Upper lobe of left lung (tissue), 6 donors: ENCODE measurements around the gene PHKB. TPM values are rescaled to one million over a fixed set of nuclear protein-coding genes. Genes with fewer than 3 reads are reported as not detected.

Source experiments
- ATAC-seq, 2 donors: fragments of 200-7000 bp; cut with Tn5 transposase; one replicate each; pipeline ENCODE4 v1.9.1; 2022; ENCODE audit warnings: mild to moderate bottlenecking in 2 of 2, moderate library complexity in 2 of 2; ENCODE audit not compliant: low FRiP score in 2 of 2
- DNase-seq, 2 donors: peaks; one replicate each; pipeline ENCODE4 v3.0.0-alpha.2; 2019 to 2020
- H3K27ac ChIP-seq, 4 donors: fragments of 200-600 bp; sonication (generic); one replicate each; pipeline ENCODE4 v1.5.1; 2016 to 2019
- H3K27me3 ChIP-seq, 4 donors: fragments of 200-600 bp; sonication (generic); one replicate each; pipeline ENCODE4 v1.5.1; 2017 to 2019
- H3K36me3 ChIP-seq, 4 donors: fragments of 200-600 bp; sonication (generic); one replicate each; pipeline ENCODE4 v1.5.1; 2016 to 2019
- H3K4me1 ChIP-seq, 4 donors: fragments of 200-600 bp; sonication (generic); one replicate each; pipeline ENCODE4 v1.5.1; 2018 to 2019
- H3K4me3 ChIP-seq, 4 donors: fragments of 200-600 bp; sonication (generic); one replicate each; pipeline ENCODE4 v1.5.1; 2017 to 2019; ENCODE audit warnings: mild to moderate bottlenecking in 2 of 4, moderate library complexity in 1 of 4
- H3K9me3 ChIP-seq, 4 donors: fragments of 200-600 bp; sonication (generic); one replicate each; pipeline ENCODE4 v1.5.1; 2018 to 2019
- EP300 ChIP-seq, 4 donors: sonication (generic); formaldehyde crosslinking; IDR thresholded peaks; one replicate each; pipeline ENCODE4 v1.5.1; 2017; ENCODE audit warnings: antibody characterized with exemption in 4 of 4, control low read depth in 2 of 4
- POLR2A ChIP-seq, 4 donors: fragments of 450-650 bp; IDR thresholded peaks; one replicate each; pipeline ENCODE4 v1.5.1; 2016 to 2017; ENCODE audit warnings: antibody characterized with exemption in 4 of 4, mild to moderate bottlenecking in 2 of 4
- POLR2AphosphoS5 ChIP-seq, 2 donors: sonication (generic); formaldehyde crosslinking; IDR thresholded peaks; one replicate each; pipeline ENCODE4 v1.5.1; 2017; ENCODE audit warnings: antibody characterized with exemption in 2 of 2
- WGBS, 2 donors: methylation state at CpG; one replicate each; pipeline ENCODE4 v1.1.5; 2017 to 2018; 5-methylcytosine and 5-hydroxymethylcytosine counted together
- total RNA-seq, 6 donors: library from RNA; depleted of rRNA in 4 of 6; stranded (reverse); fragments of >200 nt in 4 of 6; gene quantifications; one replicate each; pipeline versions ENCODE4 v1.1.0 to v1.2.1, GENCODE V29; 2016 to 2021
- TF ChIP-seq, protein P1 (sequence below), 6 experiments: fragments of 450-650 bp in 4 of 6; fragments of 200-600 bp in 2 of 6; sonication (generic) in 2 of 6; IDR thresholded peaks; one replicate each; pipeline ENCODE4 v1.5.1; 2016 to 2019; ENCODE audit warnings: antibody characterized with exemption in 6 of 6
- donor health status: DM: no; HTN: no; CAD: no; lungs with moderate emphysema.
- donor health status: DM: no; HTN: yes; CAD: no; lungs with severe emphysema.

The PHKB gene
- total RNA-seq, 6 donors from 2014 or later = 63.0 to 135 (median 78.5) TPM

DNA sequence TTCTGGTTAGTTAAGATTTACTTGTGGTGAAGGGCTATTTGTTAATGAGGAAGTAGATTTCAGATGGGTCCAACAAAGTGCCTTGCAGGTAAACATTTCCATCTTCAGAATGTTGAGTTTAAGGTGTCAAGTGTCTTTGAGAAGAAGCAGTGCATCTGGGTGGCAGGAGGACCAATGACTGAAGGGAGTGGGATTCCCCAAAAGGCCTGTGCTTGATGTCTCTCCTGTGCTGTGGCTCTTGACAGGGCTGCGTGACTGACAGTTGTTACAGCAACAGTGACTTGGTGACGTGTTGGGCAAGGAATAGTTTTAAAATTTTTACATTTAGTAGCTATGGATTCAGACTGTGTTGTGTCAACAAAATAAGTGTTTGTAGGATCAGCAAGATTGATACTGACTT, 149.9 kb downstream of the PHKB start:
- no peak for ATAC-seq

GRCh38 chr16:47611848-47612493, 150.8 kb downstream of the PHKB start:
- Histone ChIP-seq H3K4me3 (no peak overlapping the region), H3K27ac (no peak overlapping the region), H3K4me1 (no peaks in the 10 kb centered on the region), H3K36me3 (peaks cover 0 to 11% (median 6%) of the 10 kb centered on the region in 4 donors), H3K27me3 (no peaks in the 10 kb centered on the region), H3K9me3 (no peaks in the 10 kb centered on the region)
- no peak for DNase-seq
- TF ChIP-seq EP300 (IDR thresholded peaks at IDR 0.05) = no peak
- TF ChIP-seq POLR2AphosphoS5 (IDR thresholded peaks at IDR 0.05) = no peak
- no peak for TF ChIP-seq POLR2A (IDR thresholded peaks at IDR 0.05)
- TF ChIP-seq, protein P1, sequence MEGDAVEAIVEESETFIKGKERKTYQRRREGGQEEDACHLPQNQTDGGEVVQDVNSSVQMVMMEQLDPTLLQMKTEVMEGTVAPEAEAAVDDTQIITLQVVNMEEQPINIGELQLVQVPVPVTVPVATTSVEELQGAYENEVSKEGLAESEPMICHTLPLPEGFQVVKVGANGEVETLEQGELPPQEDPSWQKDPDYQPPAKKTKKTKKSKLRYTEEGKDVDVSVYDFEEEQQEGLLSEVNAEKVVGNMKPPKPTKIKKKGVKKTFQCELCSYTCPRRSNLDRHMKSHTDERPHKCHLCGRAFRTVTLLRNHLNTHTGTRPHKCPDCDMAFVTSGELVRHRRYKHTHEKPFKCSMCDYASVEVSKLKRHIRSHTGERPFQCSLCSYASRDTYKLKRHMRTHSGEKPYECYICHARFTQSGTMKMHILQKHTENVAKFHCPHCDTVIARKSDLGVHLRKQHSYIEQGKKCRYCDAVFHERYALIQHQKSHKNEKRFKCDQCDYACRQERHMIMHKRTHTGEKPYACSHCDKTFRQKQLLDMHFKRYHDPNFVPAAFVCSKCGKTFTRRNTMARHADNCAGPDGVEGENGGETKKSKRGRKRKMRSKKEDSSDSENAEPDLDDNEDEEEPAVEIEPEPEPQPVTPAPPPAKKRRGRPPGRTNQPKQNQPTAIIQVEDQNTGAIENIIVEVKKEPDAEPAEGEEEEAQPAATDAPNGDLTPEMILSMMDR (IDR thresholded peaks at IDR 0.05) = no peak
- no peak for ATAC-seq
- WGBS, 2 donors = 99% methylated on average over 4 of the region's 4 CpGs

More for the DNA sequence above, 149.9 kb downstream of the PHKB start:
- DNase-seq = no peak
- TF ChIP-seq POLR2A (IDR thresholded peaks at IDR 0.05) = no peak
- H3K4me3 ChIP-seq = no peak overlapping the region
- H3K9me3 ChIP-seq = no peaks in the 10 kb centered on the region
- WGBS, 2 donors = 76 to 97% methylated on average over 2 of the region's 2 CpGs
- no peaks in the 10 kb centered on the region for H3K4me1 ChIP-seq
- no peaks in the 10 kb centered on the region for H3K27me3 ChIP-seq
- H3K27ac ChIP-seq = no peak overlapping the region
- H3K36me3 ChIP-seq = peaks cover 0 to 15% (median 8%) of the 10 kb centered on the region in 4 donors

DNA sequence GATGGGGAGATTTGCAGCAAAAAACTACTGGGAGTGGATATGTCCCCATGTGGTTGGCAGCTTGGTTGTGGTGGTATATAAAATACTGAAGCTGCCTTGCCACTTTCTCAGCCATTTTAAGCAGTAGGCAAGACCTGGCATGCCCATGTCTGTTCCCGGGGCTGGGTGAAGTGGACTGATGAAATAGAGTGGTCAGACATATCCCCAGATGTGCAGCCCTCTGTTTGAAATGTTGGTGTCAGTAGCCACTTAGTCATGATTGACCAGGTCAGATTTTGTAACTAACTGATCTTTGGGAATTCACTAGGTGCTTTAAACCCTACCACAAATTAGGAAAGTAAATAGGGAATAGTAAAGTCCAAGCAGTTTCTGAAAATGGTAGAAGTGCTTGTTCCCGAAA, 151.6 kb downstream of the PHKB start:
- H3K27ac ChIP-seq = no peak overlapping the region
- WGBS, 2 donors = 84 to 97% methylated on average over 2 of the region's 2 CpGs
- ATAC-seq = no peak
- H3K4me3 ChIP-seq = no peak overlapping the region
- H3K4me1 ChIP-seq = no peaks in the 10 kb centered on the region
- no peaks in the 10 kb centered on the region for H3K27me3 ChIP-seq
- DNase-seq = no peak
- H3K9me3 ChIP-seq = no peaks in the 10 kb centered on the region
- TF ChIP-seq POLR2A (IDR thresholded peaks at IDR 0.05) (no peak), EP300 (IDR thresholded peaks at IDR 0.05) (no peak), POLR2AphosphoS5 (IDR thresholded peaks at IDR 0.05) (no peak)
- TF ChIP-seq, protein P1 (IDR thresholded peaks at IDR 0.05) = no peak
- peaks cover 0 to 11% (median 6%) of the 10 kb centered on the region in 4 donors for H3K36me3 ChIP-seq

GRCh38 chr16:47613251-47613650, 152.1 kb downstream of the PHKB start:
- H3K4me1 ChIP-seq = no peaks in the 10 kb centered on the region
- WGBS, 2 donors = 56 to 80% methylated on average over 1 of the region's 1 CpG
- DNase-seq = no peak
- no peaks in the 10 kb centered on the region for H3K27me3 ChIP-seq
- H3K36me3 ChIP-seq = peaks cover 0 to 11% (median 6%) of the 10 kb centered on the region in 4 donors
- TF ChIP-seq POLR2A (IDR thresholded peaks at IDR 0.05) = no peak
- no peak for TF ChIP-seq EP300 (IDR thresholded peaks at IDR 0.05)
- TF ChIP-seq POLR2AphosphoS5 (IDR thresholded peaks at IDR 0.05) = no peak
- TF ChIP-seq, protein P1 (IDR thresholded peaks at IDR 0.05) = no peak
- H3K4me3 ChIP-seq = no peak overlapping the region
- no peak for ATAC-seq
- no peaks in the 10 kb centered on the region for H3K9me3 ChIP-seq
- no peak overlapping the region for H3K27ac ChIP-seq

- DNase-seq = no peak
- peaks cover 0 to 3% (median 0%) of the 10 kb centered on the region in 4 donors for H3K36me3 ChIP-seq
- H3K27me3 ChIP-seq = no peaks in the 10 kb centered on the region
- no peaks in the 10 kb centered on the region for H3K9me3 ChIP-seq
- no peak overlapping the region for H3K27ac ChIP-seq
- no peak overlapping the region for H3K4me3 ChIP-seq
- no peak for ATAC-seq
- 95 to 100% methylated on average over 3 of the region's 3 CpGs for WGBS, 2 donors
- TF ChIP-seq EP300 (IDR thresholded peaks at IDR 0.05) (no peak), POLR2A (IDR thresholded peaks at IDR 0.05) (no peak), POLR2AphosphoS5 (IDR thresholded peaks at IDR 0.05) (no peak)
- TF ChIP-seq, protein P1 (IDR thresholded peaks at IDR 0.05) = no peak
- no peaks in the 10 kb centered on the region for H3K4me1 ChIP-seq
These were observed 156.6 kb downstream of the PHKB start for GRCh38 chr16:47617732-47618131.
